HG03575 (cell line): ENCODE measurements around the gene UPP2.

ENCODE experiments used
- ATAC-seq: cut with Tn5 transposase; IDR thresholded peaks from one replicate; pipeline ENCODE4 v1.9.1; 2021; ENCODE audit not compliant: unreplicated experiment, insufficient number of reproducible peaks, low FRiP score; ENCODE audit errors: extremely low read depth

UPP2 gene

DNA sequence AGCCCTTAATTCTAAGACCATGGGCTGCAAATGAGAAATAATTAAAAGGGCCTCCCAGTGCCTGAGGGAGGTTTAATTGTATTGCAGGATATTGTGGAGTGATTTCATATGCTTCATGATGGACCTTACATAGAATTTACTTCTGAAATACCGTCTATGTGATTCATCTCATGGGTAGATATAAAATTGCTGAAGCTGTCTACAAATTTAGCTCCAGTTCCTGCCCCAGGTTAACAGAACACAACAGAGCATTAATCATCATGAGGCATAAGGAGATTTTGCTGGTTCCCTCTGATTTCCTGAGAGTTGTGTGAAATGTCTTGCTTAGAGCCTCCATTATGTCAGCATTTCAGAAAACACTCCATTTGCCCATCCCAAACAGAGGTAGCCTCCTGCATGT, 770 bp downstream of the UPP2 start:
- ATAC-seq = no peak

DNA sequence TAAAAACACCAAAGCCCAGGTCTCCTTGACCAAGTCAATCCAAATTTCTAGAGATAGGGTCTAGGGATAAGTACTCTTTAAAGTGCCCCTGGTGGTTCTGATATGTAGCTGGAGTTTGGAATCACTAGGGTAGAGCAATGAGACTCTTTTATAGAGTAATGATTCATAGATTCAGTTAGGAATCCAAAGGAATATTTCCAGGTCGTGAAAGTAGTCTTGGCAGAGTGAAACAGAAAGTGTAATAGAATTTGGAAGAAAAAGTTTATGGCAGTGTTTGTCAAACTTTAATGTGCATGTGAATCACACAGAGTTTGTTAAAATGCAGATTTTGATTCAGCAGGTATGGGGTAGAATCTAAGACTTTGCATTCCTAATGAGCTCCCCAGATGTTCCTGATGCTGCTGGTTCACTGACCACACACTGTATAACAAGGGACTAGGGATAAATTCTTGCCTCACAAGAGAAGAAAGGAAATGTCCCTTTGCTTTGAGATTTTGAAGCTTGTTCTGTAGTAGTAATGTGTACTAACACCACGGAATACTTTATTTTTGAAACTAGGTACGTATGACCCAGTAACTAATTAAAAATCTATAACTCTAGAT, 1.8 kb downstream of the UPP2 start:
- ATAC-seq = no peak

DNA sequence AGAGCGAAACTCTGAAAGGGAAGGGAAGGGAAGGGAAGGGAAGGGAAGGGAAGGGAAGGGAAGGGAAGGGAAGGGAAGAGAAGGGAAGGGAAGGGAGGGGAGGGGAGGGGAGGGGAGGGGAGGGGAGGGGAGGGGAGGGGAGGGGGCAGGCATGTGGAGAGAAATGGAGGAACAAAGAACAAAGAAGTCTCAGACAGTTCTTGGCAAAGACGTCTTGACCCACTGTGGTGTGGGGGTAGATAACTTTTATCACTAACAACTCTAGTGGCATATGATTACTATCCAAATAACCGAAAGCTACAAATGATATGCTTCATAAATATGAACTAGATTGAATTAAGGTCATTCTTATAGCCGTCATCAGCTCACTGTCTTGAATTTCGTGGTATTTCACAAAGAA, 3.2 kb downstream of the UPP2 start:
- ATAC-seq = no peak

DNA sequence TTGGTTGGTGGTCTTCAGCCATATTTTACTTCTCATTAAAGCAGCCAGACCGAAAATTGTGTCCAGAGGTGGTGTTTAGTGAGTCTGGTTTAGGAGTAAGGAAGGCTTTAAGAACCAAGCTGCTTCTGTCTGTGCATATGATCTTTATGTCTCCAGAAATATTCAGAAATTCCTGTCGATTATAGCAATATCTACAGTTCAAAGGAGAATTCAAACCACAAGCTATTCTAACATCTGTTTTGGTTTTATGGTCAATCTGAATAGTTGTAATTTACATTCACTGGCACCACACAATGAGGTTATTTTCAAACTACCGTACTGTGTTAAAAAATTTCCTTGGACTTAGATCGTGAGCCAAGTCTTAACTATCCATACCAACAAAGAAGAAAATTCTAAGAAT, 11.3 kb downstream of the UPP2 start:
- ATAC-seq = no peak

DNA sequence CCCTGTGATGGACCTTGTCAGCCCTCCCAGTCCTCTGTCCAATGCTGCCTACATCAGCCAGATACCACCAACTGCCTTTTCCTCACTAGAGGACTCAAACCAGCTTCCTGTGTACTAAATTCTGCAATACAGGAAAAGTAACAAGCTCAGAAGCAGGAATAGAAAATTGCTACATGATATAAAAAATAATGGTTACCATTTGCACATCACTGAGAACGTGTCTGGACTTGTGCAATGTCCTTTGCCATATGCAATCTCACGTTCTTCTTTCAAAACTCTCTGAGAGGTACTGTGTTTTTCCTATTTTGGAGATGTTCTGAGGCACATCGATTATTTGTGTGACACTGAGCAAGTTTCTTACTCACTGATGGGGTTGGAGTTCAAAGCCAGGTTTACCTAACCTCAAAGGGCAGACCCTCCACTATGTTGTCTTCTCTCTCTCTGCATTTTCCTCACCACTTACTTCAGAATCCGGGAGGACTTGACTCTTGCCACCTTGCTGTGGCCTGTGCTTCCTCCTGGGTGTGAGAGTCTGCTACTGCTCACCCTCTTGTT, 12.1 kb downstream of the UPP2 start:
- no peak for ATAC-seq

DNA sequence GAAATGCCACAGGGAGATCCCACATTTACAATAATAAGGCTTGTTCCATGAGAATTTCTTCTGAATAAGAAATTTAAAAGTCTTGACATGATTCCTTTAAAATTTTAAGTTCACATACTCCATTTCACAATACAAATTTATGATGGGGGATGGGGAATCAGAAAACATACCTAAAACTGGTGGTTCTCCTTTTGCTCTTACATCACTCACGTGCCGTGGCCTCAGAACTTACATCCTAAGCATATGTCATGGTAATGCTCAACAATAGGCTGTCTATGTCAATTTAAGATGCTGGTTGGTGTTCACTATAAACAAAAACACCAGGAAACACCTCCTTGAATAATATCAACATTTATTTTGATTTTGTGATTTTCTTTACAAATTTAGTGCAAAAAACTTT, 12.8 kb downstream of the UPP2 start:
- ATAC-seq = no peak

DNA sequence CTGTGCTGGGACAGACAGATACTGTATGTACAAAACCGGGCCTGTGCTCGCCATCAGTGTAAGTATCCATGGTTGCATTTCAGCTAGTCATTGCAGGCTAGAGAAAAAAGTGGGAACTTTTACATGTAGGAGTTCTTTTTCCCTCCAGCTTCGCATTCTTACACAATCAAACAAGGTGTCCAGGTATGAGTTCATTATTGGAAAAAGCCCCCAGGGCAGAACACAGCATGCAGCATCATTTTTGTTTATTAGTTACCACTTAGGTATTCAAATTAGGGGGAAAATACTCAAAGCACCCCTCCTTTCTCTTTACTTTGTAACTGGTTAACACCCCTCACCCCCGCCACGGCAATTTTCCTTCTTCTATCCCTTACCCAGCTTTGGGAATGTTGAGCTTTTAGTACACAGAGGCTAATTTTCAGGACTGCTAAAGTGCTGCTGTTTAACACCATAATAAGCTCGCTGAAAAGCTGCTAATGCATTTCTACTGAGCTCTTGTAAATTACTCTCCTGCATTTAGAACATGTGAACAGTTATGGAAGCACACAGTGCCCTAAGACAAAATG, 13.6 kb downstream of the UPP2 start:
- ATAC-seq = no peak

DNA sequence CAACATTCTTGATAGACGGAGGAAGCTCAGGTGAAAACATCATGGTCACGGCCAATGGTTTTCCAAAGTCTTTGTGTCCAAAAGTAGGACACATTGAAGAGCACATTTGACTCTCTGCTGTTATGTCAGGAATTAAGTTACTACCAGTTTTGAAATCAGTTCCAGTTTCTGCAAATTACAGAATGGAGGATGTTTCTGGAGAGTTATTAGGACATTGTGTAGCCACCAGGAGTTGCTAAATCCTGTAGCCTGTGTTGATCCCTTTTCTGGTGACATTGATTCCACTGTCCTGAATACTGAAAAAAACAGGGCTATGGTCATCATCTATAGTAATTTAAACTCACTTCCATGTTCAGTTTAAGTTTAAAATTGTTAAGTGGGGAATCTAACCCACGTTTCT, 15.3 kb downstream of the UPP2 start:
- no peak for ATAC-seq

DNA sequence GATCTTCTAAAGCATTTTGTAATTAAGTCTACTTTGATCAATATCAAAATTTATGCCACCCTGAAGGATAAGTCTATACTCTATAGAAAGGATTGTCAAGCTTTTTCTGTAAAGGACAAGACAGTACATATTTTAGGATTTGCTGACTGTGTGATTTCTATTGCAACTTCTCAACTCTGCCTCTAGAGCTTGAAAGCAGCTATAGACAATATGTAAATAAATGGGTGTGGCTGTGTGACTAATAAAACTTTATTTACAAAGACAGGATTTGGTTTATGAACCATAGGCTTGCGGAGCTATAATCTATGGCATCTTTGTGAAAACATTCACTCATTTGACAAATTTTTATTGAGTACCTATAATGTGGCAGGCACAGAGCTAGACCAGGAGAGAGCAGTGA, 18.4 kb downstream of the UPP2 start:
- ATAC-seq = no peak

DNA sequence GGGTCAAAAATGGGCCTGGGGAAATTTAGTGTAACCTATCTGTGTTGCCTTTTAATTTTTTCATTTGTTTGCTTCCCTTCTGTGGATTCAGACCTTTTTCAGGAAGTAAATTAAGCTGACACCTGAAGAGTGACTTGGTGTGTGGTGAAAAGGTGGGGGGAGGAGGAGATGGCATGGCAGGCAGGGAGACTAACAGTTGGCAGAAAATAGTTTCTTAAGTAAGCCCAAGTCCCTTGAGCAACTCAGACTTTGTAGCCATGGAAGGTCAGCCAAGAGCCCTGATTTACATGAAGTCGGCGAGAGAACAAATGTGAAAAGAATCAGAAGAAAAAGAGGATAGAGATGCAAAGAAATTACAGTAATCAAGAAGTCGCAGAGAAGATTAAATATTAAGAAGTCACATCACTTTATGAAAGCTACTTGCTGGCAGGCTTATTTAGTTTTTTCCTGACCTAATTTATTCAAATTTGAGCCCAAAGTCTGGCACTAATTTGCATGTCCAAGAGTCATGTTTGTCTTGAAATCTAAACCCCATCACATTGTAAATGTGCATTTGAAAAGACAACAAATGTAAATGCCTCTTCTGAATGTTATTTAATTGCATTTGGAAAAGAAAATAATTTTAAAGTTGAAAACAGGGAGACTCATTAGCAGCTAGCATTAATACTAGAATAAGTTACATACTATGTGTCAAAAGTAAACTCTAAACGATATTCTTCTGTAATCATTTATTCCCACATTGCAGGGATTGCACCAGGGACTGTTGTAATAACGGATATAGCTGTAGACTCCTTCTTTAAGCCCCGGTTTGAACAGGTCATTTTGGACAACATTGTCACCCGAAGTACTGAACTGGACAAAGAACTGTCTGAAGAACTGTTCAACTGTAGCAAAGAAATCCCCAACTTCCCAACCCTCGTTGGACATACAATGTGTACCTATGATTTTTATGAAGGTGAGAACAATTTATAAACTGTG, 19.3 kb downstream of the UPP2 start:
- no peak for ATAC-seq

DNA sequence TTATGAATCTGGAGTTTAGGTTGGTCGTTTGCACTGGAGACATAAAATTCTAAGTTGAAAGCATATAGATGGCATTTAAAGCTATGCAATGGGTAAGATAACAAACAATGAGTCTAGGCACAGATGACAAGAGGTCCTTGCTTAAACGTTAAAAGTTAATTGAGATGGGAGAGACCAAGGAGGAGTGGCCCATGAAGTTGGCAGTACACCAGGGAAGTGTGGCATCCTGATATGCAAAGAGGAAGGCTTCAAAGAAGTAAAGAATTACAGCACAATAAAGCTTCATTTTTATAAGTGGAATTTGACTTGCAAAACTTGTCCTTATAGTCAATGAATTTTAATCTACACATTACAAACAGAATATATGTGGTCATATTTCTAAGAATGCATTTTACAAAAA, 23.2 kb downstream of the UPP2 start:
- no peak for ATAC-seq

DNA sequence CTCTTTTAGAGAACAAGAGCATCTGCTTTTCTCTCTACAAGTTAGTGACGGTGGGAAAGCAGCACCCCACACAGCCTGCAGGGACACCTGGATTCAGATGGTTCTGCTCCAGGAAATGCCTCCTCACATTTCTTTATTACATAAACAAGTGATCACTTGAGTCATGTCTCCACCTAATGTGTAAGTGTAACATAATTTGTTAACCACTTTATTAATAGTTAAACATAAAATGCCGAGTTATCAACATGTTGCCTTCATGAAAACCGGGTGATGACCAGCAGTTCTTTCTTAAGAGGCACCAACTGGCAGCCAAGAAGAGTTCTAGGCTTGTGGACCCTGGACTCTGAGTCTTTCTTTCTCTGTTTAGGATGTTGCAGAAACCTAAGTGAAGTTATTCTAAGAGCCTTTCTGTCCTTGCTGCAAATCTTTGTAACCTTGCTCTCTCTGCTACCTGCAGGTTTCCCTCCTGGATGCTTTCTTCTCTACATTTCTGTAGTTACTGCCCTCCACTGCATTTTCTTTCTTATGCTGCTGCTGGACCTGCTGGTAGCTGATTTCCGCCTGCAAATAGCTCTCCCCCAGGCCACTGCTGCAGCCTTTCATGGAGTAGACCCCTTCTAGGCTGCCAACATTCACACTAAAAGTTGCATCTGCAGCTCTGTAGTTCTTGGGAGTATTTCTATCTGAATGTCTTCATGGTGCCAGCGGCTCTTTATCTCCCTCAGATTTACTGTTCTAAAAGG, 24.3 kb downstream of the UPP2 start:
- no peak for ATAC-seq

DNA sequence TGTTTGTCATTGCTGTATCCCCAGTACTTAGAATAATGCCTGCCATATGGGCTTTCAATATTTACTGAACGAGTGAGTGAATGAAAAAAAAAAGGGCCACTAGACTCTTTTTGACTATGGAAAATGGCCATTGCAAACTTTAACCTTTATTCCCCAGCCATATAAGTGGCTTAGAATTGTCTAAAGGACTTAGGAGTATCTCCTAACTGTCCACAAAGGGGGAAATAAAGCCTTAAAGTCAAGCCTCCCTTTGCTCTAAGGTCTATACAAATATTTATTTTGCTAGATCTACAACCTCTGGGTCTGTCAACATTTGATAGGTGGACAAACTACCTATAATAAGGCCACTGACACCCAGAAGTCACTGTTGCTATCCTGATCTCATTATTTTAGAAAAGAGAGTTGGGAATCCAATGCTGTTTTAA, 25.7 kb downstream of the UPP2 start:
- ATAC-seq = no peak

DNA sequence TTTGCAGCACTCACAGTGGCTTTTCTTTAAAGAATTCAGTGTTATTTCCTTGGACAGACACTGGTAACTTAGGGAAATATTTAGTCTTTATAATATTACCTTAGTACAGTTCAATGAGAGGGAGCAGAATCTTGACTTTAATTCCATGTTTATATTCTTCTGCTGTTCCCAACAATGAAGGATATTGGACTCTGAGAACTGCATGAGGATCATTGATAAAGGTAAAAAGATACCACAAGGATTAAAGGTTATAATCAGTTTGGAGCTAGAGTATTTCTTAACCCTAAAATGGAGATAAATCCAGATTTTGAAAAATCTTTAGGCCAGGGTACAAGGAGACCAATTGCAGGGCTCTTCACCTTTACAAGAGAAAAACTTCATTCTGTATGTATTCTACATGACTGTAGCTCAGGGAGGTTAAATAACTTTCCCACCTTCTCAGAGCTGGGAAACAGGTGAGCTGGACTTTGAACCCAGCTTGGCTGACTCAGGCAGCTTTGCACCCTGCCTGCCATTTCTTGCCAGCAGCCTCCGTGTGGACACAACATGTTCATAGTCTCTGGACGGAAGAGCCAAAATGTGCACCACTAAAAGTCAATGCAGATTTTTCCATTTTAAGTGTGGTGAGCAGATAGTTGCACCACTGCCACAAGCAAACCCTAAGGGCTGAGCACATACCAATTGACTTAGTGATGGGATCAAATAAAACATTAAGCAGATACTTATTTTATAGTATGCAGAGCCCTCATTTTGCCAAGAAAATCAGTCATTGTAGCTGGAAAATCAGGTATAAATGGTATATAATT, 26.7 kb downstream of the UPP2 start:
- no peak for ATAC-seq

DNA sequence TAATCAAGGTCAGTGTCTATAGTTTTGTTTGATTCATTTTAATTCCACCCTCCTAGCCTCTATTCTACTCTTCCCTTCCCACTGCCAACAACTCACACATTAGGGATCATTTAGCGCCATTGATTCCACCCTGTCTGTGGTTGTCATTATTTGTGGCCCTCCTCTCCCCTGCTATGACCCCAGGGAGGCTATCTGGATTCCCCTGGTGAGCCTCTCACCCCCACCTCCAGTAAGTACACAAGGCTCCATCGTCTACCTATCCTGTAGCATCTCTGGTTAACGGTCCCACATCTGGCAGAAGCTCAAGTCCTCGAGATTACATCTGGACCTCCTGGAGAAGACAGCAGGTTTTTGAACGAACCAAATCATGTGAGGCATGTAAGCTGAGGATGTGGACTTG, 27.4 kb downstream of the UPP2 start:
- ATAC-seq = no peak

DNA sequence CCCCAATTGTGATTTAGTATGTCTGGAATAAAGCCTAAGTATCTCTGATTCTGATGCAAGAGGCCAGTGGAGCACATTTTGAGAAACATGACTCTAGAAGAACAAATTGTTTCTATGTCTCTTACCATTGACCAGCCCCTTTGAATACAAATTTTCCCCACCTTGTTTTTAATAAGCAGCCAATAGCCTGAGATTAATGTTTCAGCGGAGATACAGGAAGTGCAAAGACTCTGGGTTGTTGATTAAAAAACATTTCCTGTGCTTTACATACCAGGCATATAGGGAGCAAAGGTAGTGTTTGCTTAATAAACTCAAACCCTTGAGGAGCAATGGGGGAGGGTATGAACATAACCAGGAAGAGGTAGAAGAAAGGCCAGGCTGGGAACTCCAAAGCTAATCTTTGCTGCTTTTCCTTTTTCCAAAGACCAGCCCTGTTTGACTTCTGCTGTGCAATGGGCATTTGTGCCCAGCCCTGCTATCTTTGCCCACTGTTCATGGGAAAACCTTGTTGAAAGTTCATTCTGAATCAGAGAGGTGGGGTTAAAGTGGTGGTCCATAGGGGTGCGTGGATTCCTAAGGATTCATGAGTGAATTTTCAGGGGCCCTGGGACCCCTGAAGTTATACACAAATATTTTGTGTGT, 29.3 kb downstream of the UPP2 start:
- no peak for ATAC-seq

DNA sequence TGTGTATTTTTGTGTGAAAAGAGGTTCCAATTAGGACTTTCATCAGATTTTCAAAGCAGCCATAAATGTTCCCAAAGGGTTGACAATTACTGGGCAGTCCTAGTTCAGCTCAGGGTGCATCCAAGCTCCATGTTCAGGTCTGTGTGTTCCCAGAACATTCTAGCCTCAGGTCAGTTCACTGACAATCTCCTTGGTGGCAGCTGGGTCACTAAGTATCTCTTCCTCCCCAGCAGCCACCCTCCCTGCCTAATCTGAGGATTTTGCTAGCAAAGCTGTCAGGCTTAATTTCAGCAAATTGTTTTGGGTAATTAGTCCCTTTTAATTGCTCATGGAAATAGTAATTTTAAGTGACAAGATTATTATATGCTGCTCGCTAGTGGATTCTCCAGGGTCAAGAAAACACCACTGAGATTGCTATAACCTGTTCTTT, 29.8 kb downstream of the UPP2 start:
- ATAC-seq = no peak

DNA sequence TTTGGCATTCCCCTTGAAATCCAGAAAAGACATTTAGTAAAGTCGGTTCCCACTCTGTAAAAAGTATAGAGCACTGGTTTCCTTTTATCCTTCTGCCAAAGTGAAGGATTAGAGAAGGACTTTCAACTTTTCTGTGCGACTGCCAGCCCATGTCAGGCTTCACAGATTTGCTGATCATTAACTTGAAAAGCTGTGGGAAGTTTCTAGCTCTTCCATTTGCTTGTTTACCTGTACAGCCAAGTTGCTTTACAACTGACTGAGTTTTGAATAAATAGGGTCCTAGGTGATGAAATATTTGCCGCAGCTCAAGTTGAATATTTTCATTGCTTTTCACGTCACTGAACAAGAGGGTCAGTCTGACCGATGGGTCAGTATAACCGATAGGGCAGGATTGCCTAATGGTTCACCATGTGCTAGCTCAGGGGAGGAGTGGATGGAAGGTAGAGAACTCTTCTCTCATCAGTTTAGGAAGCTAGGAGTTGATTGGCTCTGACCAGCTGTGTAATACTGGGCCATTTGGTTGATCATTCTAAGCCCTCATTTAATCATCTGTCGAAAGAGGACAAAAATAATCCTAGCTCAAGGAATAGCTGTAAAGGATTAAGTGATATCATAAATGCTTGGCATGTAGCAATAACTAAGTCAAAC, 30.4 kb downstream of the UPP2 start:
- ATAC-seq = no peak
